Tibial nerve (tissue), 3 donors: ENCODE measurements around the gene NELL2.

Experiments
- POLR2A ChIP-seq, 2 donors: fragments of 450-650 bp; IDR thresholded peaks; one replicate each; pipeline ENCODE4 v1.6.1; 2017; ENCODE audit warnings: antibody characterized with exemption in 2 of 2, mild to moderate bottlenecking in 2 of 2, moderate library complexity in 2 of 2
- TF ChIP-seq, protein P1 (sequence below), 5 experiments: fragments of 200-600 bp in 3 of 5; fragments of 450-650 bp in 2 of 5; sonication (generic) in 3 of 5; IDR thresholded peaks; one replicate each; pipeline ENCODE4 v1.5.1; 2016 to 2019; ENCODE audit warnings: antibody characterized with exemption in 5 of 5, mild to moderate bottlenecking in 3 of 5, moderate library complexity in 2 of 5

DNA sequence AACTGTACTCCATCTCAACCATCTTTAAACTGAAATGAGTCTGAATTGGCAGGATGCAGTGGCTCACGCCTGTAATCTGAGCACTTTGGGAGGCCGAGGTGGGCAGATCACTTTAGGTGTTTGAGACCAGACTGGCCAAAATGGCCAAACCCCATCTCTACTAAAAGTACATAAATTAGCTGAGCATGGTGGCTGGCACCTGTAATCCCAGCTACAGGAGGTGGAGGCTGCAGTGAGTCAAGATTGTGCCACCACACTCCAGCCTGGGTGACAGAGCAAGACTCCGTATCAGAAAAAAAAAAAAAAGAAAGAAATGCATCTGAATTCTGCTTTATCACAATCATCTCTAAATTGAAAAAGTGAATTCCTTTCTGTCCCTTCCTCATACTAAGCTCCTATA, 110.3 kb downstream of the NELL2 start:
- TF ChIP-seq, protein P1, sequence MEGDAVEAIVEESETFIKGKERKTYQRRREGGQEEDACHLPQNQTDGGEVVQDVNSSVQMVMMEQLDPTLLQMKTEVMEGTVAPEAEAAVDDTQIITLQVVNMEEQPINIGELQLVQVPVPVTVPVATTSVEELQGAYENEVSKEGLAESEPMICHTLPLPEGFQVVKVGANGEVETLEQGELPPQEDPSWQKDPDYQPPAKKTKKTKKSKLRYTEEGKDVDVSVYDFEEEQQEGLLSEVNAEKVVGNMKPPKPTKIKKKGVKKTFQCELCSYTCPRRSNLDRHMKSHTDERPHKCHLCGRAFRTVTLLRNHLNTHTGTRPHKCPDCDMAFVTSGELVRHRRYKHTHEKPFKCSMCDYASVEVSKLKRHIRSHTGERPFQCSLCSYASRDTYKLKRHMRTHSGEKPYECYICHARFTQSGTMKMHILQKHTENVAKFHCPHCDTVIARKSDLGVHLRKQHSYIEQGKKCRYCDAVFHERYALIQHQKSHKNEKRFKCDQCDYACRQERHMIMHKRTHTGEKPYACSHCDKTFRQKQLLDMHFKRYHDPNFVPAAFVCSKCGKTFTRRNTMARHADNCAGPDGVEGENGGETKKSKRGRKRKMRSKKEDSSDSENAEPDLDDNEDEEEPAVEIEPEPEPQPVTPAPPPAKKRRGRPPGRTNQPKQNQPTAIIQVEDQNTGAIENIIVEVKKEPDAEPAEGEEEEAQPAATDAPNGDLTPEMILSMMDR (IDR thresholded peaks at IDR 0.05) = no peak
- no peak for TF ChIP-seq POLR2A (IDR thresholded peaks at IDR 0.05)
